ENCODE results near the gene HLA-DMB.

Gene HLA-DMB

DNA sequence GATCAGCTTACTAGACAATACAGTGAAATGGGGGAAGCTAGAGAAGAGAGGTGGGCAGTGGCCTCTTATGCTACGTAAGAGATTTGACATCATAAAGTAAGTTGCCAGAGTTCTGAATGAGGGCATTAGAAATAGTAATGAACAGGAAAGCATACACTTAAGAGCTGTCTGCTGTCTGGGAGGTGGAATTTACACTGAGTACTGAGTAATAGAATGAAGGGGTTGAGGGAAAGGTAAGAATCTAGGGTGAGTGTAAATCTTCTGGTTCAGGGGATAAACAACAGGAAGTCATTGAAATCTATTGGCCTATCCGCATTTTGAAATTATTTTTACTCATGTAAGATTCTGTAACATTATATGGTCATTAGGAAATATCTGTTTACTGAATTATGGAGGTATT is 35.8 kb downstream of the HLA-DMB start:
- no peak for DNase-seq

DNA sequence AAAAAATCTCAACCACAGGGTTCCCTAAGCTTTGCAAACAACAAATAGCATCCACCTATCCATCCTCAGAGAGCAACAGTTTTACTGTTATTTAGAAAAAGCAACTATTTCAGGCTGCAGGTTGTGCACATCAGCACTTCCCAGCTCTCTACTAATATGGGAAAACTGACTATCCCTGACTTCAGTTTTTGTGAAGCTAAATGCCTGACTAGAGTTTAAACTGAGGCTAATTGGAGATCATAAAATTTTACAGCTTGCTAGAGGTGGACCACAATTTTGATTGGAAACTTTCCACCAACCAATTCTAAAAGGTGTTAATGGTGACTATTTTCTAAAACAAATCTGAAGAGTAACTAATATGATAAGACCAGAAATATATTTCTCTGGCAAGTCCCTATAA is 36.9 kb downstream of the HLA-DMB start:
- no peak for DNase-seq

DNA sequence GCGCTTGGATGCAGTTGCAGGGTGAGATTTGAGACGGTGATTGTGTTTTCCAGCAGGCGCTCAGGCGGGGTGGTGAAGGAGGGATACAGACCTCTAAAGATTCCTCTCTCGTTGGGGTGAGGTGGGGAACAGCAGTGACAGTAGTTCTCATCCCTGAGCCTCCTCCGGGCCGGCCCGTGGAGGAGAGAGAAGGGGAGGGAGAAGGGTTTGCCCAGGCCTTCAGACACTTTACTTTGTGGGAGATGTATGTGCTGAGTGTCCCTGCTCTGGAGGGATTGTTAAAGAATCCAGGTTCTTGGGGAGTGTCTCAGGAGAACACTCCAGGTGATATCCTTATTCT is 45.9 kb downstream of the HLA-DMB start:
- DNase-seq = no peak

DNA sequence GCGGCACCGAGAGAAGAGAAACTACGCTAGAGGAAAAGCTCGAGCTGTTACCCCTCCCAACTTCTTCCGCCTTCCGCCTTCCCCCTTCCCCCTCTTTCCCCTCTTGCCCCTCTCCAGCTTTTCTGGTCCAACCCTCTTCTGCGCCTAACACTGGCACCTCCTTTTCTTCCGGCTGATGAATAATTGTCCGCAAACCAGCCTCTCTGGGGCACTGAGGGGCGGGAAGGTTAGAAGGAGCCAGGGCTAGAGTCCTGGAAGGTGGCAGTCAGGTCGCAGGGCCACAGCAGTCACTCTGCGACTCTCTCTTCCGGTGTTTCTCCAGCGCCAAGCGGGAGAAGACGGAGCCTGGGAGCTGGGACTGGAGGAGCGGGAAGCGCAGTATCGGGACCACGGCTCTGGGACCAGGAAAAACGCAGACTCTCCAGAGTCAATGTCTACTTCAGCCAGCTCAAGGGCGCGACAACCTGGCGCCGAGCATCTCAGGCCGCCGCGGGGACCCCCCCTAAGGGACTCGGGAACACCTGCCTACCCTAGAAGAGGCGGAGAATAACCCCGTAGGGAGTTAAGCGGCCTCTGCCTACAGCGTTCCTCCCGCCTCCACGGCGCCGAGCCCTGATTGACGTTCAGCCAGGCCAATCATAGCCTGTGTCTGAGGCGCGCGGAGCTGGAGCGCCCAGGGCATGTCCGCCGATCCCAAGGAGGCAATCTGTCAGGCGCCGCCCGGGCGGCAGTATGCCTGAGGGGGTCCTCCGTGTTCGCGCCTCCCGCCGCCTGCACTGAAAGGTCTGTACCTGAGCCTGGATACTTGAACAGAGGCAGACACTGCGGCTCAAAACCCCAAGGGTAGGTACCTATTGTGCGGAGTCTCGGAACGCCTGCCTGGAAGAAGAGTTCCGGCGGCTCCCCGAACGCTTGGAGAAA is 46.5 kb downstream of the HLA-DMB start:
- peak; percentile 96 for DNase-seq

DNA sequence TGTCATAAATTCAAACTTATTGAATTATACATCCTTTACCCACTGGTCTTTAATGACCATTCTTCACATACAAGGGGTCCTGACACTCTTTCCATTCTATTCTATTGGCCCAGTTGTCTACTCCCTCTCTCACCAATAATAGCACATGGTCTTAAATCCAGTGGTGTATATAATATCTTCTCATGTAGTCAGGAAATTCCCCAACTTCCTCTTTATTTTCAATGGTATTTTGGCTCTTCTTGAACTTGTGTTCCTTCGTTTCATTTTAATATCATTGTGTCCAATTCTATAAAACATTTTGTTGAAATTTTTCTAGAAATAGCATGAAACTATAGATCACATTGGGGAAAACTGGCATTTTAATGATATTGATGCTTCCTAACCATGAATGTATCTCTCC is 50.0 kb downstream of the HLA-DMB start:
- DNase-seq = no peak

DNA sequence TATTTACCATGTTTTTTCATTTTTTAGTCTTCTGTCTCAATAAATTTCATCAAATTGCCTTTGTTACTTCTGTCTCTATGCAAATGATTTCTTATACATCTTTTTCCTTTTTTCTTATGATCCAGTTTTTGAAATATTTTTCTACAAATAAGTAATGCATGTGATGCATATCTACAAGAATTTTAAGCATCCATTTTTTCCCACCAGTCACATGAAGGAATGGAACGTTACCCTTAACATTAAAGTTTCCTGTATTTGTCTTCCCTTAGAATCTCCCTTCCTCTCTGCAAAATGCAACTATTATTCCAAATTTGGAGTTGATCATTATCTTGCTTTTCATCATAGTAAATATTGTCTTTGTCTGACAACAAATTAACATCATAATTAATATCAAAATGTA is 51.3 kb downstream of the HLA-DMB start:
- no peak for DNase-seq

DNA sequence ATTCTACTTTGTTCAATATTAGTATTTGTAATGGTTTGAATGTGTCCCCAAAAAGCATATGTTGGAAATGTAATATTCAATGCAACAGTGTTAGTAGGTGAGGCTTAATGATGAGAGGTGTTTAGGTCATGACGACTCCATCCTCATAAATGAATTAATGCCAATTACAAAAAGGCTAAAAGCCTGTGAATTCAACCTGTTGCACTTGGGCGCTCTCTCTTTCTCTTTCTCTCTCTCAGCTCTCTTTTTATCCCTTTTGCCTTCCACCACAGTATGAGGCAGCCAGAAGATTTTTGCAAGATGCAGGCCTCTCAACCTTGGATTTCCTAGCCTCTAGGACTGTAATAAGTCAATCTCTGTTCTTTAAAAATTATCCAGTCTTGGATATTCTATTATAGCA is 52.3 kb downstream of the HLA-DMB start:
- no peak for DNase-seq

DNA sequence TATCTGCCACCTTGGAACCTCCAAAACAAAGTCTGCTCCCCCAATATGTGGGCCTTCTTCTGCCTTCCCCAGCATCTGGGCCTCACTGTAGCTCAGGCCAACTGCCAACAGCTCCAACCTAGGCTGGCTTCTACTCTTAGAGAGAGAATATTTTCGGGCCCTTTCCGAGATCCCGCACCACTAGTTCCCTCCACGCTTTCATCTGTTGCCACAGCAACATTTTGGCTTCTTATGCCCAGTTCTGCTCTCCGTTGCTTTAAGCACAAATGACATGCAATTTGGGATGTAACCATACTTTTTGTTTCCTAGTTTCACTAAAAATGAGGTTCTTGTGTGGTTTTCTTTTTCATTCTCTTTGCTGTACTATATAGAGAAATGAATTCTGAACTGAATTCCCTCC is 53.2 kb downstream of the HLA-DMB start:
- no peak for DNase-seq

DNA sequence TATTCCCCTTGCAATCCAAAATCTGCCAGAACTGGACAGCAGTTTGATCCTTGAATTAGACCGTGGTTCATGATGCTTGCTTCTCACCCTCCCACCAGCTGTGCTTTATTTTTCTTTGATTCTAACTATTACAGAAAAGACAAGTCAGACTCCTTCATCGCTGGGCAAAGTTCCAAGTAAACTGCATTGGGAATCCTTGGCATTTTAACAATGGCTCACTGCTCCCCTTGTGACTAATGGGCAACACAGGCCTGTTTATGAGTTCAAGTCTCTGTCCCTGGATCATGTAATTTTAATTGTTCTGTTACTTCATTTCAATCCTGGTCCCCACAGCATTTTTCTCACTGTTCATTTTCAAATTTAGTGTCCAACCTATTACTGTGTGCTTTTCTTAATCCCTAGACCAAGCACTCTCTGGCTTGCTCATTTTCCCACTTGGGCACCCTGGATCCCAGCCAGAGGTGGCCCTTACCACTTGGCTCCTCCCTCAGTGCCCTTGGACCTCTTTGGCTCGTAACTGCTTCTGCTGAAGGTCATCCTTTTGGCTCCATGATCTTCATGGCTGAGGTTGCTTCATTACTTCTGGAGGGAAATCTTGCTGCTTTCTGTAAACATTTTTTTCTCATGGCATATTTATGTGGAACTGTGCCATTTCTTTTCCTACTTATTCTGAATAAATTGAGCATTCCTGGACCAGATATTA is 54.0 kb downstream of the HLA-DMB start:
- no peak for DNase-seq

DNA sequence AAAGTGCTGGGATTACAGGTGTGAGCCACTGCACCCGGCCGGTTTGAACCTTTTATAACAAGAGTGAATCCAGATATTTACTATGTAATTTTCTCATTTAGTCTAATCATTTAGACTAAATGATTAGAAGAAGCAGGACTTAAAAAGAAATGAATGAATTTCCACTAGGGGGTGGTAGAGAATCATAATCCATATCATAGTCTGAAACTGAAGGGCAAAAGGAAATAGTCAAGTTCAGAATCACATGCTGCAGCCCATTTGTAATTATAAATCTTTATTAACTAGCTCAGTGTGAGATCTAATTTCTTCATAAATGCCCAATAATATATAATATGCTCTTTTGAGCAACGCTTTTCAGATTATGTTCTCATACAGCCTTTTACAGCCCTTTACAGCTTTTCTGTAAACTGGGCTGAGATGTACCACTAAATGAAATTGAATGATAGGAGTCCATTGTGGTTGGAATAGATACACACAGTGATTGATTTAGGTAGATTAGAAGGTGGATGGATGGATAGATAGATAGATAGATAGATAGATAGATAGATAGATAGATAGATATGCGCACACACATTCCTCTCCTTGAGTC is 55.0 kb downstream of the HLA-DMB start:
- DNase-seq = peak; percentile 79
